Prostate gland (tissue), 2 donors: ENCODE results near the gene SCUBE1.
A peak's percentile ranks its signal among the peaks of the same experiment; 100 is the strongest.

Experiments
- POLR2A ChIP-seq: fragments of 450-650 bp; IDR thresholded peaks from one replicate; pipeline ENCODE4 v1.6.1; 2016; ENCODE audit warnings: antibody characterized with exemption, mild to moderate bottlenecking
- POLR2AphosphoS5 ChIP-seq: sonication (generic); formaldehyde crosslinking; IDR thresholded peaks from one replicate; pipeline ENCODE4 v1.6.1; 2017; ENCODE audit warnings: antibody characterized with exemption
- TF ChIP-seq, protein P1 (sequence below), 4 experiments: fragments of 200-600 bp in 2 of 4; fragments of 450-650 bp in 2 of 4; sonication (generic) in 2 of 4; IDR thresholded peaks; 1 replicate in 3 of 4; 2 replicates in 1 of 4; pipeline ENCODE4 v1.5.1; 2016 to 2019; ENCODE audit warnings: antibody characterized with exemption in 4 of 4, mild to moderate bottlenecking in 2 of 4, moderate library complexity in 2 of 4

DNA sequence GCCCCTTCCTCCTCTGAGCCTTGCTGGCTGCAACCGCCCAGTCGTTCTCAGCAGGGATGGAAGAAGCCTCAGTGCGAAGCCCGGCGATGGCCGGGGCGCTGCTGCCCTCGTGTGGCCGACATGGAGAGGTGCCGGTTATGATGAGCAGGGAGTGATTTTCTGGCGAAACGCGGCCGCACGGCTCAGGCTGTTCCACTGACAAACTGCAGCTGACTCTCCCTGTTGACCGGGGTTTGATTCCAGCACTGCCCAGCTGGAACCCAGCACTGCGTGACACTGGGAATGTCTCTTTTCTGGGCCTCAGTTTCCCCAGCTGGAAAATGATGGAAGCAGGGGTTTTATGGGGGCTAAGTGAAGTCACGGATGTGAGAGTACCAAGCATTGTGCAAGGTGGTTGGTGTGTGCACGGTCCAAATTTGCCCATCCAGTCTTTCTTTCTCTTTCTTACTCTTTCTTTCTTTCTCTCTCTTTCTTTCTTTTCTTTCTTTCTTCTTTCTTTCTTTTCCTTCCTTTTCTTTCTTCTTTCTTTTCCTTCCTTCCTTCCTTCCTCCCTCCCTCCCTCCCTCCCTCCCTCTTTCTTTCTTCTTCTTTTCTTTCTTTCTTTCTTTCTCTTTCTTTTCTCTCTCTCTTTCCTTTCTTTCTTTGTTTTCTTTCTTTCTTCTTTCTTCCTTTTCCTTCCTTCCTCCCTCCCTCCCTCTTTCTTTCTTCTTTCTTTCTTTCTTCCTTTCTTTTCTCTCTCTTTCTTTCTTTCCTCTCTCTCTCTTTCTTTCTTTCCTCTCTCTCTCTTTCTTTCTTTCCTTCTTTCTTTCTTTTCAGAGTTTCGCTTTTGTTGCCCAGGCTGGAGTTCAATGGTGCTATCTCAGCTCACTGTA is 42.8 kb upstream of the SCUBE1 start:
- TF ChIP-seq POLR2A = no peak
- TF ChIP-seq, protein P1, sequence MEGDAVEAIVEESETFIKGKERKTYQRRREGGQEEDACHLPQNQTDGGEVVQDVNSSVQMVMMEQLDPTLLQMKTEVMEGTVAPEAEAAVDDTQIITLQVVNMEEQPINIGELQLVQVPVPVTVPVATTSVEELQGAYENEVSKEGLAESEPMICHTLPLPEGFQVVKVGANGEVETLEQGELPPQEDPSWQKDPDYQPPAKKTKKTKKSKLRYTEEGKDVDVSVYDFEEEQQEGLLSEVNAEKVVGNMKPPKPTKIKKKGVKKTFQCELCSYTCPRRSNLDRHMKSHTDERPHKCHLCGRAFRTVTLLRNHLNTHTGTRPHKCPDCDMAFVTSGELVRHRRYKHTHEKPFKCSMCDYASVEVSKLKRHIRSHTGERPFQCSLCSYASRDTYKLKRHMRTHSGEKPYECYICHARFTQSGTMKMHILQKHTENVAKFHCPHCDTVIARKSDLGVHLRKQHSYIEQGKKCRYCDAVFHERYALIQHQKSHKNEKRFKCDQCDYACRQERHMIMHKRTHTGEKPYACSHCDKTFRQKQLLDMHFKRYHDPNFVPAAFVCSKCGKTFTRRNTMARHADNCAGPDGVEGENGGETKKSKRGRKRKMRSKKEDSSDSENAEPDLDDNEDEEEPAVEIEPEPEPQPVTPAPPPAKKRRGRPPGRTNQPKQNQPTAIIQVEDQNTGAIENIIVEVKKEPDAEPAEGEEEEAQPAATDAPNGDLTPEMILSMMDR (IDR thresholded peaks at IDR 0.05) = peak; percentile 72 to 92 (median 82)
- TF ChIP-seq POLR2AphosphoS5 = peak; percentile 33
